GM23338 (cell line): Measurements from ENCODE around the gene YWHAE. TPM values are rescaled to one million over a fixed set of nuclear protein-coding genes. Genes with fewer than 3 reads are reported as not detected.

Experiments used
- CTCF ChIP-seq, 2 experiments: fragments of 200-600 bp in 1 of 2; sonication (generic) in 1 of 2; conservative IDR thresholded peaks; 2 replicates each; pipeline versions ENCODE4 v1.5.1 to v1.6.1; 2016 to 2017; ENCODE audit warnings: antibody characterized with exemption in 2 of 2, low read depth in 2 of 2, mild to moderate bottlenecking in 2 of 2, moderate library complexity in 1 of 2
- EZH2 ChIP-seq: fragments of 200-600 bp; sonication (generic); IDR thresholded peaks from one replicate; pipeline ENCODE4 v1.8.0; 2017; ENCODE audit warnings: antibody characterized with exemption, mild to moderate bottlenecking, low read depth; ENCODE audit not compliant: unreplicated experiment
- EZH2phosphoT487 ChIP-seq: fragments of 200-600 bp; sonication (generic); IDR thresholded peaks from one replicate; pipeline ENCODE4 v1.8.1; 2018; ENCODE audit warnings: antibody characterized with exemption; ENCODE audit not compliant: unreplicated experiment
- JUNB ChIP-seq: IDR thresholded peaks from one replicate; pipeline ENCODE4 v1.6.1; 2016; ENCODE audit warnings: antibody characterized with exemption; ENCODE audit not compliant: unreplicated experiment
- NANOG ChIP-seq: IDR thresholded peaks from 2 replicates; pipeline ENCODE4 v1.6.1; 2016; ENCODE audit warnings: antibody characterized with exemption, borderline replicate concordance
- POLR2AphosphoS5 ChIP-seq: IDR thresholded peaks from 2 replicates; pipeline ENCODE4 v1.6.1; 2016; ENCODE audit warnings: antibody characterized with exemption, low read depth
- STAT1 ChIP-seq: IDR thresholded peaks from one replicate; pipeline ENCODE4 v1.6.1; 2016; ENCODE audit warnings: antibody characterized with exemption; ENCODE audit not compliant: unreplicated experiment
- ZNF114 ChIP-seq: fragments of 250-450 bp; sonication (Bioruptor Pico); IDR thresholded peaks from 2 replicates; pipeline ENCODE4 v1.5.0; 2020; ENCODE audit warnings: mild to moderate bottlenecking, moderate library complexity
- ZNF331 ChIP-seq: fragments of 250-450 bp; sonication (Bioruptor Pico); IDR thresholded peaks from 2 replicates; pipeline ENCODE4 v1.5.0; 2020; ENCODE audit warnings: low read depth, mild to moderate bottlenecking, moderate library complexity
- polyA plus RNA-seq: library from polyadenylated mRNA; unstranded; fragments of >200 nt; fragmentation: Nextera tagmentation; extraction: Ambion mirVana; gene quantifications from 2 replicates; pipeline ENCODE4 v1.2.1, GENCODE V29; 2016
- total RNA-seq: library from RNA; depleted of rRNA; stranded (reverse); fragments of >200 nt; shearing (Covaris generic); gene quantifications from 2 replicates; pipeline ENCODE4 v1.2.3, GENCODE V29; 2014
- TF ChIP-seq, protein P1 (sequence below): fragments of 250-450 bp; sonication (Bioruptor Pico); IDR thresholded peaks from 2 replicates; pipeline ENCODE4 v1.5.0; 2020; ENCODE audit warnings: mild to moderate bottlenecking, moderate library complexity

YWHAE gene
- total and polyA plus RNA-seq, 2 experiments from 2014 or later, result 1,251 to 1,283 TPM

DNA sequence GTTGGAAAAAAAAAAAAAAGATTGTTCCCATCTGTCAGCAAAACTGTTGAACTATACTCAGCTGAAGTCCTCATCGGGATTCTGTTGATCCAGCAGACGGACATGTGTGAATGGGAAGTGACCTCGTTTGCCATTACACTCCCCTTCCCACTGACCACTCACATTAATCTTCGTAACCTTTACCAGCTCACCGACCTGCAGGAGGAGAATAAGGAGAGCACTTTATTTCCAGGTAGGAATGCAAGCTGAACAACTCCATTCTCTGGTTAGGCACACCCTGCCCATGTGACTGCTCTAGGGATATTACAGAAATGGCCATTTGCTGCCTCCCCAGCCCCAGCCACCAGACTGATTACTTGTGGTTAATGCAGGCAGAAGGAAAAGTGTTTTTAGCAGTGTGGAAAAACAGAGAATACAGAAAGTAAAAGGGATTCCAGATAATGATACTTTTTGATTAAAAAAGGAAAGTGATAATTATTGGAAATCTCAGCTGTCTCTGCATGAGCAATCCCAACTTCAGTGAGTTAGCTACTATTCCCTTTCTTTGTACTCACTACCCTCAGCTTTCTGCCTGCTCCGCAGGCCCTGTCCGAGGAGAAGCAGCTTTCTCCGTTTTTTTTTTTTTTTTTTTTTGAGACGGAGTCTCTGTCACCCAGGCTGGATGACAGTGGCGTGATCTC is 23.6 kb upstream of the YWHAE start (continued):
- TF ChIP-seq, protein P1, sequence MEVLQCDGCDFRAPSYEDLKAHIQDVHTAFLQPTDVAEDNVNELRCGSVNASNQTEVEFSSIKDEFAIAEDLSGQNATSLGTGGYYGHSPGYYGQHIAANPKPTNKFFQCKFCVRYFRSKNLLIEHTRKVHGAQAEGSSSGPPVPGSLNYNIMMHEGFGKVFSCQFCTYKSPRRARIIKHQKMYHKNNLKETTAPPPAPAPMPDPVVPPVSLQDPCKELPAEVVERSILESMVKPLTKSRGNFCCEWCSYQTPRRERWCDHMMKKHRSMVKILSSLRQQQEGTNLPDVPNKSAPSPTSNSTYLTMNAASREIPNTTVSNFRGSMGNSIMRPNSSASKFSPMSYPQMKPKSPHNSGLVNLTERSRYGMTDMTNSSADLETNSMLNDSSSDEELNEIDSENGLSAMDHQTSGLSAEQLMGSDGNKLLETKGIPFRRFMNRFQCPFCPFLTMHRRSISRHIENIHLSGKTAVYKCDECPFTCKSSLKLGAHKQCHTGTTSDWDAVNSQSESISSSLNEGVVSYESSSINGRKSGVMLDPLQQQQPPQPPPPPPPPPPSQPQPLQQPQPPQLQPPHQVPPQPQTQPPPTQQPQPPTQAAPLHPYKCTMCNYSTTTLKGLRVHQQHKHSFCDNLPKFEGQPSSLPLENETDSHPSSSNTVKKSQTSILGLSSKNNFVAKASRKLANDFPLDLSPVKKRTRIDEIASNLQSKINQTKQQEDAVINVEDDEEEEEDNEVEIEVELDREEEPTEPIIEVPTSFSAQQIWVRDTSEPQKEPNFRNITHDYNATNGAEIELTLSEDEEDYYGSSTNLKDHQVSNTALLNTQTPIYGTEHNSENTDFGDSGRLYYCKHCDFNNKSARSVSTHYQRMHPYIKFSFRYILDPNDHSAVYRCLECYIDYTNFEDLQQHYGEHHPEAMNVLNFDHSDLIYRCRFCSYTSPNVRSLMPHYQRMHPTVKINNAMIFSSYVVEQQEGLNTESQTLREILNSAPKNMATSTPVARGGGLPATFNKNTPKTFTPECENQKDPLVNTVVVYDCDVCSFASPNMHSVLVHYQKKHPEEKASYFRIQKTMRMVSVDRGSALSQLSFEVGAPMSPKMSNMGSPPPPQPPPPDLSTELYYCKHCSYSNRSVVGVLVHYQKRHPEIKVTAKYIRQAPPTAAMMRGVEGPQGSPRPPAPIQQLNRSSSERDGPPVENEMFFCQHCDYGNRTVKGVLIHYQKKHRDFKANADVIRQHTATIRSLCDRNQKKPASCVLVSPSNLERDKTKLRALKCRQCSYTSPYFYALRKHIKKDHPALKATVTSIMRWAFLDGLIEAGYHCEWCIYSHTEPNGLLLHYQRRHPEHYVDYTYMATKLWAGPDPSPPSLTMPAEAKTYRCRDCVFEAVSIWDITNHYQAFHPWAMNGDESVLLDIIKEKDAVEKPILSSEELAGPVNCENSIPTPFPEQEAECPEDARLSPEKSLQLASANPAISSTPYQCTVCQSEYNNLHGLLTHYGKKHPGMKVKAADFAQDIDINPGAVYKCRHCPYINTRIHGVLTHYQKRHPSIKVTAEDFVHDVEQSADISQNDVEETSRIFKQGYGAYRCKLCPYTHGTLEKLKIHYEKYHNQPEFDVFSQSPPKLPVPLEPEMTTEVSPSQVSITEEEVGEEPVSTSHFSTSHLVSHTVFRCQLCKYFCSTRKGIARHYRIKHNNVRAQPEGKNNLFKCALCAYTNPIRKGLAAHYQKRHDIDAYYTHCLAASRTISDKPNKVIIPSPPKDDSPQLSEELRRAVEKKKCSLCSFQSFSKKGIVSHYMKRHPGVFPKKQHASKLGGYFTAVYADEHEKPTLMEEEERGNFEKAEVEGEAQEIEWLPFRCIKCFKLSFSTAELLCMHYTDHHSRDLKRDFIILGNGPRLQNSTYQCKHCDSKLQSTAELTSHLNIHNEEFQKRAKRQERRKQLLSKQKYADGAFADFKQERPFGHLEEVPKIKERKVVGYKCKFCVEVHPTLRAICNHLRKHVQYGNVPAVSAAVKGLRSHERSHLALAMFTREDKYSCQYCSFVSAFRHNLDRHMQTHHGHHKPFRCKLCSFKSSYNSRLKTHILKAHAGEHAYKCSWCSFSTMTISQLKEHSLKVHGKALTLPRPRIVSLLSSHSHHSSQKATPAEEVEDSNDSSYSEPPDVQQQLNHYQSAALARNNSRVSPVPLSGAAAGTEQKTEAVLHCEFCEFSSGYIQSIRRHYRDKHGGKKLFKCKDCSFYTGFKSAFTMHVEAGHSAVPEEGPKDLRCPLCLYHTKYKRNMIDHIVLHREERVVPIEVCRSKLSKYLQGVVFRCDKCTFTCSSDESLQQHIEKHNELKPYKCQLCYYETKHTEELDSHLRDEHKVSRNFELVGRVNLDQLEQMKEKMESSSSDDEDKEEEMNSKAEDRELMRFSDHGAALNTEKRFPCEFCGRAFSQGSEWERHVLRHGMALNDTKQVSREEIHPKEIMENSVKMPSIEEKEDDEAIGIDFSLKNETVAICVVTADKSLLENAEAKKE, result no peak
- TF ChIP-seq JUNB, result no peak
- TF ChIP-seq NANOG, result no peak
- TF ChIP-seq ZNF331 (CRISPR knock-in tag), result no peak
- no peak for TF ChIP-seq ZNF114 (CRISPR knock-in tag)
- TF ChIP-seq POLR2AphosphoS5, result no peak
- TF ChIP-seq EZH2phosphoT487, result no peak
- no peak for TF ChIP-seq EZH2
- no peak for TF ChIP-seq STAT1
- TF ChIP-seq CTCF (conservative IDR thresholded peaks at IDR 0.05; ENCODE audit: low read depth in 2 of 2), result no peak
